SJSA1 (cell line): ENCODE measurements around the gene PLPPR2. TPM values are rescaled to one million over a fixed set of nuclear protein-coding genes. Genes with fewer than 3 reads are reported as not detected.

ENCODE experiments used
- DNase-seq, 2 experiments: peaks; one replicate each; pipeline ENCODE4 v3.0.0-alpha.2; 2015 to 2020; ENCODE audit warnings: low spot score in 2 of 2, low read depth in 1 of 2
- H3K27ac ChIP-seq: fragments of 250-450 bp; sonication (Bioruptor Pico); 2 replicates; pipeline ENCODE4 v1.5.1; 2020; ENCODE audit warnings: mild to moderate bottlenecking, moderate library complexity
- H3K27me3 ChIP-seq: fragments of 250-450 bp; sonication (Bioruptor Pico); replicated peaks from 2 replicates; pipeline ENCODE4 v1.5.1; 2020; ENCODE audit warnings: mild to moderate bottlenecking, moderate library complexity
- H3K36me3 ChIP-seq: fragments of 250-450 bp; sonication (Bioruptor Pico); 2 replicates; pipeline ENCODE4 v1.5.1; 2020; ENCODE audit warnings: mild to moderate bottlenecking
- H3K4me1 ChIP-seq: fragments of 250-450 bp; sonication (Bioruptor Pico); replicated peaks from 2 replicates; pipeline ENCODE4 v1.6.1; 2021; ENCODE audit warnings: mild to moderate bottlenecking
- H3K4me3 ChIP-seq: fragments of 250-450 bp; sonication (Bioruptor Pico); 2 replicates; pipeline ENCODE4 v1.5.1; 2020; ENCODE audit warnings: mild to moderate bottlenecking
- H3K9me3 ChIP-seq: fragments of 250-450 bp; sonication (Bioruptor Pico); replicated peaks from 2 replicates; pipeline ENCODE4 v1.5.1; 2020; ENCODE audit warnings: mild to moderate bottlenecking
- total RNA-seq: library from RNA; depleted of rRNA; stranded (reverse); fragments of >200 nt; shearing (Covaris generic); gene quantifications from 2 replicates; pipeline ENCODE4 v1.2.3, GENCODE V29; 2014; rRNA removed

The PLPPR2 gene
- total RNA-seq, 1 experiment from 2014 or later = 22.3 TPM

DNA sequence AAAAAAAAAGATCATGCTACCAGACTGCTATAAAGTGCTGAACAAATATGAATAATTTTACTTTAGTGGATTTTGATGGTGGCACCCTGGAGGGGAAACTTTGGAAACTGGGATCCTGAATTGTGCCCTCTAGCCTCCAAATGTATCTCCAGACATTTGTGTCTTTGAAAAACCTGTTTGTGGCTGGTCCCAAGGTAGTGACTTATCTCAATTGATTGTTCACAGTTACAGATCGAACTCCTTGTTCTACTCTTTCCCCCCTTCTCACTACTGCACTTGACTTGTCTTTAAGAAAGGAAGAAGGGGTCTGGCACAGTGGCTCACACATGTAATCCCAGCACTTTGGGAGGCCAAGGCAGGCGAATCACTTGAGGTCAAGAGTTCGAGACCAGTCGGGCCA lies 53.4 kb downstream of the PLPPR2 start:
- Histone ChIP-seq H3K4me1 (peaks cover 5% of the 10 kb centered on the region; the same call in 1 of the 2 replicates), H3K27ac (no peak overlapping the region), H3K9me3 (no peaks in the 10 kb centered on the region), H3K27me3 (no peaks in the 10 kb centered on the region; the same call in 1 of the 2 replicates), H3K36me3 (no peaks in the 10 kb centered on the region), H3K4me3 (no peak overlapping the region)
- DNase-seq = no peak

- Histone ChIP-seq H3K4me1 (peaks cover 5% of the 10 kb centered on the region; the same call in 1 of the 2 replicates), H3K27me3 (no peaks in the 10 kb centered on the region; the same call in 1 of the 2 replicates), H3K4me3 (no peak overlapping the region), H3K36me3 (no peaks in the 10 kb centered on the region), H3K27ac (no peak overlapping the region), H3K9me3 (no peaks in the 10 kb centered on the region)
- peak in 1 of 2 experiments; percentile 28 for DNase-seq
These were observed 55.5 kb downstream of the PLPPR2 start for GRCh38 chr19:11410682-11411081.

GRCh38 chr19:11414544-11414943 lies 59.3 kb downstream of the PLPPR2 start:
- Histone ChIP-seq H3K27ac (no peak overlapping the region), H3K27me3 (peaks cover 11% of the 10 kb centered on the region), H3K4me1 (peaks cover 13% of the 10 kb centered on the region), H3K36me3 (no peaks in the 10 kb centered on the region), H3K4me3 (no peak overlapping the region), H3K9me3 (no peaks in the 10 kb centered on the region)
- DNase-seq = no peak

Other genes starting within 250 kb of the PLPPR2 start
- gene SPC24, start 199.7 kb upstream of the PLPPR2 start, total RNA-seq = 120 and 143 TPM in 2 replicates
- 278 and 472 TPM in 2 replicates for gene KANK2, start 157.9 kb upstream of the PLPPR2 start, total RNA-seq
- 0.61 TPM in 1 of 2 replicates, not detected in the other for gene ANGPTL8, start 115.8 kb upstream of the PLPPR2 start, total RNA-seq
- 2.0 and 7.9 TPM in 2 replicates for gene DOCK6, start 92.9 kb upstream of the PLPPR2 start, total RNA-seq
- gene TSPAN16, start 59.3 kb upstream of the PLPPR2 start, total RNA-seq = 0.50 TPM in 1 of 2 replicates, not detected in the other
- 0.38 and 1.4 TPM in 2 replicates for gene RAB3D, start 15.8 kb upstream of the PLPPR2 start, total RNA-seq
- gene TMEM205, start 9.2 kb upstream of the PLPPR2 start, total RNA-seq = 113 and 138 TPM in 2 replicates
- 5.1 and 7.3 TPM in 2 replicates for gene CCDC159, start 8.9 kb upstream of the PLPPR2 start, total RNA-seq
- gene SWSAP1, start 19.2 kb downstream of the PLPPR2 start, total RNA-seq = 0.38 and 0.79 TPM in 2 replicates
- gene EPOR, start 28.9 kb downstream of the PLPPR2 start, total RNA-seq = 2.6 and 4.5 TPM in 2 replicates
- 0.22 TPM in 1 of 2 replicates, not detected in the other for gene RGL3, start 63.9 kb downstream of the PLPPR2 start, total RNA-seq
- 0.24 TPM in 1 of 2 replicates, not detected in the other for gene ODAD3, start 79.7 kb downstream of the PLPPR2 start, total RNA-seq
- 91.2 and 110 TPM in 2 replicates for gene PRKCSH, start 80.2 kb downstream of the PLPPR2 start, total RNA-seq
- 1.3 TPM in 1 of 2 replicates, not detected in the other for gene ELAVL3, start 125.6 kb downstream of the PLPPR2 start, total RNA-seq
- 2.3 and 4.8 TPM in 2 replicates for gene ZNF653, start 150.4 kb downstream of the PLPPR2 start, total RNA-seq
- 29.5 and 60.6 TPM in 2 replicates for gene ECSIT, start 173.7 kb downstream of the PLPPR2 start, total RNA-seq
- 73.5 and 93.9 TPM in 2 replicates for gene CNN1, start 183.4 kb downstream of the PLPPR2 start, total RNA-seq
- gene ELOF1, start 203.8 kb downstream of the PLPPR2 start, total RNA-seq = 52.7 and 61.6 TPM in 2 replicates
- gene ACP5, start 222.2 kb downstream of the PLPPR2 start, total RNA-seq = not detected in 2 replicates
- 14.6 and 14.7 TPM in 2 replicates for gene ZNF627, start 242.1 kb downstream of the PLPPR2 start, total RNA-seq